ENCODE measurements around the gene SLAMF9.

DNA sequence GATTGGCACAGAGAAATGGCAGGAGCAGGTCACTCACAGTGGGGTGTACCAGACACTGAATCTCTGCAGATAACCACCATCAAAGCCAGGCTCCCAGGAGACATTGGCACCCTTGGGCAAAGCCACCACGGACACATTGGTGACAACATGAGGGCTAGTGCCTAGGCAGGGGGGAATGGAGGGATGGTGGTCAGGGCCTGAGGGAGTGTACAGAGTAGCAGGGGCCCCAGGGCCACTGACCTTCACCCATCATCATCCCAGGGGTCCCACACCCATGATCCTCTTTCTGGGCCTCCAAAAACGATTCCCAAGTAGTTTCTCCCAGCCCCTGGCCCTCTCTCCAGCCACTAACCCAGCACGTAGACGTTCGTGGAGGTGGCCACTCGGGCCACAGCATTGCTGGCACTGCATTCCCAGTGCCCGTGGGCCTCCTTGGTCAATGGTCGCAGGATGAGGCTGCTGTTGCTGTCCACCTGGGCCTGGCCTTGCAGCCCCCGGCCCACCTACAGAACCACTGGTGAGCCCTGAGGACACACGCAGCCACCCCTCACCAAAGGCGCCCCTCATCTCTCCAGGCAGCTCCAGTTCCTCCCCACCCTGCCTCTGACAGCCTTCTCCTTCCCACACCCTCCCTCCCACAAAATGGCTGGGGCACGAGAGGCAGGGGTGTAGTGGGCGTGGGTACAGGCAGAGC, 22.8 kb downstream of the SLAMF9 start:
- no peak for TF ChIP-seq CTCF (IDR thresholded peaks at IDR 0.05; ENCODE audit: low read depth, low read length)
- no peak for TF ChIP-seq EZH2phosphoT487 (IDR thresholded peaks at IDR 0.05; ENCODE audit: low read depth)

All from OCI-LY3 (cell line).